Stomach smooth muscle (tissue), 2 donors: Measurements from ENCODE around the gene CHFR.
"Not testable (repeated sequence)": the region's sequence is repeated elsewhere in the genome, so short reads cannot be mapped to it uniquely, and the experiment has no call there.

Experiments used
- H3K27ac ChIP-seq: one replicate; pipeline ENCODE4 v1.7.0; 2013; ENCODE audit warnings: mild to moderate bottlenecking, low read length, inconsistent platforms
- H3K27me3 ChIP-seq, 2 donors: one replicate each; pipeline ENCODE4 v1.7.0; 2013; ENCODE audit warnings: low read length in 2 of 2; ENCODE audit not compliant: insufficient read depth in 2 of 2, control insufficient read depth in 1 of 2
- H3K36me3 ChIP-seq, 2 donors: one replicate each; pipeline ENCODE4 v1.7.0; 2013; ENCODE audit warnings: low read length in 2 of 2; ENCODE audit not compliant: control insufficient read depth in 2 of 2, insufficient read depth in 2 of 2
- H3K4me1 ChIP-seq: one replicate; pipeline ENCODE4 v1.7.0; 2013; ENCODE audit warnings: low read length; ENCODE audit not compliant: control insufficient read depth, insufficient read depth
- H3K4me3 ChIP-seq, 2 donors: one replicate each; pipeline ENCODE4 v1.7.0; 2013; ENCODE audit warnings: low read length in 2 of 2
- H3K9ac ChIP-seq, 2 donors: one replicate each; pipeline ENCODE4 v1.7.0; 2013; ENCODE audit warnings: low read length in 2 of 2, mild to moderate bottlenecking in 1 of 2
- H3K9me3 ChIP-seq, 2 donors: one replicate each; pipeline ENCODE4 v1.7.0; 2013; ENCODE audit warnings: low read length in 2 of 2; ENCODE audit not compliant: control insufficient read depth in 2 of 2
- donor health status: healthy.
- donor health status: Pancreatic carcinoma.

The CHFR gene

GRCh38 chr12:132839558-132840235 is 47.7 kb downstream of the CHFR start:
- Histone ChIP-seq H3K4me1 (peaks cover 6% of the 10 kb centered on the region), H3K9me3 (no peaks in the 10 kb centered on the region), H3K36me3 (peaks cover 18 to 28% of the 10 kb centered on the region in 2 donors), H3K27me3 (no peaks in the 10 kb centered on the region), H3K4me3 (no peak overlapping the region), H3K27ac (no peak overlapping the region), H3K9ac (no peak overlapping the region)

GRCh38 chr12:132838410-132839080 is 48.9 kb downstream of the CHFR start:
- Histone ChIP-seq H3K27ac (no peak overlapping the region), H3K9me3 (no peaks in the 10 kb centered on the region), H3K9ac (no peak overlapping the region), H3K27me3 (no peaks in the 10 kb centered on the region), H3K36me3 (peaks cover 14 to 28% of the 10 kb centered on the region in 2 donors), H3K4me1 (peaks cover 6% of the 10 kb centered on the region), H3K4me3 (no peak overlapping the region)

GRCh38 chr12:132837693-132838409 is 49.6 kb downstream of the CHFR start:
- H3K9ac ChIP-seq = no peak overlapping the region
- H3K36me3 ChIP-seq = peaks cover 11 to 29% of the 10 kb centered on the region in 2 donors
- H3K27me3 ChIP-seq = no peaks in the 10 kb centered on the region
- H3K4me3 ChIP-seq = peak overlapping the region in 1 of 2 donors; percentile 8
- no peaks in the 10 kb centered on the region for H3K9me3 ChIP-seq
- peaks cover 6% of the 10 kb centered on the region for H3K4me1 ChIP-seq
- no peak overlapping the region for H3K27ac ChIP-seq

GRCh38 chr12:132836795-132837331 is 50.5 kb downstream of the CHFR start:
- H3K27me3 ChIP-seq = no peaks in the 10 kb centered on the region
- no peaks in the 10 kb centered on the region for H3K9me3 ChIP-seq
- no peak overlapping the region for H3K27ac ChIP-seq
- H3K36me3 ChIP-seq = peaks cover 3 to 25% of the 10 kb centered on the region in 2 donors
- no peak overlapping the region for H3K4me3 ChIP-seq
- H3K4me1 ChIP-seq = peaks cover 6% of the 10 kb centered on the region
- H3K9ac ChIP-seq = no peak overlapping the region

- not testable (repeated sequence) for H3K9me3 ChIP-seq, H3K4me3 ChIP-seq, H3K9ac ChIP-seq, H3K27ac ChIP-seq, H3K4me1 ChIP-seq, H3K27me3 ChIP-seq
- peaks cover 3 to 23% of the 10 kb centered on the region in 2 donors for H3K36me3 ChIP-seq
Measured at GRCh38 chr12:132836230-132836629, 51.2 kb downstream of the CHFR start.

GRCh38 chr12:132835076-132836025 is 52.1 kb downstream of the CHFR start:
- Histone ChIP-seq H3K36me3 (peaks cover 0 to 17% of the 10 kb centered on the region in 2 donors), H3K27ac (no peak overlapping the region), H3K4me3 (no peak overlapping the region), H3K27me3 (no peaks in the 10 kb centered on the region), H3K9me3 (no peaks in the 10 kb centered on the region), H3K9ac (no peak overlapping the region), H3K4me1 (peaks cover 6% of the 10 kb centered on the region)

- Histone ChIP-seq H3K4me3 (no peak overlapping the region), H3K4me1 (peaks cover 6% of the 10 kb centered on the region), H3K9ac (no peak overlapping the region), H3K9me3 (no peaks in the 10 kb centered on the region), H3K36me3 (peaks cover 0 to 11% of the 10 kb centered on the region in 2 donors), H3K27ac (no peak overlapping the region), H3K27me3 (no peaks in the 10 kb centered on the region)
Measured at GRCh38 chr12:132834181-132834711, 53.2 kb downstream of the CHFR start.

- H3K4me1 ChIP-seq = peaks cover 4% of the 10 kb centered on the region
- H3K27ac ChIP-seq = no peak overlapping the region
- peaks cover 0 to 9% of the 10 kb centered on the region in 2 donors for H3K36me3 ChIP-seq
- H3K9me3 ChIP-seq = no peaks in the 10 kb centered on the region
- H3K4me3 ChIP-seq = no peak overlapping the region
- no peak overlapping the region for H3K9ac ChIP-seq
- no peaks in the 10 kb centered on the region for H3K27me3 ChIP-seq
Measured at GRCh38 chr12:132833341-132833740, 54.1 kb downstream of the CHFR start.

- H3K9me3 ChIP-seq = no peaks in the 10 kb centered on the region
- H3K27ac ChIP-seq = no peak overlapping the region
- H3K4me1 ChIP-seq = peaks cover 15% of the 10 kb centered on the region
- no peak overlapping the region for H3K9ac ChIP-seq
- peaks cover 3 to 13% of the 10 kb centered on the region in 2 donors for H3K36me3 ChIP-seq
- H3K4me3 ChIP-seq = no peak overlapping the region
- H3K27me3 ChIP-seq = no peaks in the 10 kb centered on the region
Measured at GRCh38 chr12:132831771-132832170, 55.6 kb downstream of the CHFR start.
